ENCODE measurements around the gene SLC36A2.
"Not testable (repeated sequence)": the region's sequence is repeated elsewhere in the genome, so short reads cannot be mapped to it uniquely, and the experiment has no call there.

Gene SLC36A2

GRCh38 chr5:151326266-151326665 is 21.1 kb downstream of the SLC36A2 start:
- DNase-seq (ENCODE audit: low spot score) = no peak

GRCh38 chr5:151320481-151320880 is 26.9 kb downstream of the SLC36A2 start:
- no peak for DNase-seq (ENCODE audit: low spot score)

- peak; percentile 13 for DNase-seq (ENCODE audit: low spot score)
Measured at GRCh38 chr5:151318850-151319732, 28.3 kb downstream of the SLC36A2 start.

GRCh38 chr5:151317871-151318270 is 29.5 kb downstream of the SLC36A2 start:
- no peak for DNase-seq (ENCODE audit: low spot score)

- DNase-seq (ENCODE audit: low spot score) = peak; percentile 63
Measured at GRCh38 chr5:151315998-151316597, 31.3 kb downstream of the SLC36A2 start.

GRCh38 chr5:151313357-151313756 is 34.0 kb downstream of the SLC36A2 start:
- DNase-seq (ENCODE audit: low spot score) = no peak

- no peak for DNase-seq (ENCODE audit: low spot score)
Measured at GRCh38 chr5:151312756-151313324, 34.5 kb downstream of the SLC36A2 start.

- no peak for DNase-seq (ENCODE audit: low spot score)
Measured at GRCh38 chr5:151310932-151311331, 36.4 kb downstream of the SLC36A2 start.

- DNase-seq (ENCODE audit: low spot score) = not testable (repeated sequence)
Measured at GRCh38 chr5:151309821-151310220, 37.5 kb downstream of the SLC36A2 start.

- DNase-seq (ENCODE audit: low spot score) = not testable (repeated sequence)
Measured at GRCh38 chr5:151309266-151309665, 38.1 kb downstream of the SLC36A2 start.

GRCh38 chr5:151303666-151304065 is 43.7 kb downstream of the SLC36A2 start, which contains the start of gene SLC36A3:
Gene SLC36A3 (minus strand): TSS chr5:151303766. CDS start chr5:151303354, 412 bp downstream.
- no peak for DNase-seq (ENCODE audit: low spot score)

- peak; percentile 45 for DNase-seq (ENCODE audit: low spot score)
Measured at GRCh38 chr5:151298063-151298855, 49.1 kb downstream of the SLC36A2 start.

- no peak for DNase-seq (ENCODE audit: low spot score)
Measured at GRCh38 chr5:151296974-151297373, 50.4 kb downstream of the SLC36A2 start.

GRCh38 chr5:151296478-151296830 is 50.9 kb downstream of the SLC36A2 start:
- no peak for DNase-seq (ENCODE audit: low spot score)

- DNase-seq (ENCODE audit: low spot score) = no peak
Measured at GRCh38 chr5:151295791-151296477, 51.4 kb downstream of the SLC36A2 start.

GRCh38 chr5:151295138-151295537 is 52.2 kb downstream of the SLC36A2 start:
- DNase-seq (ENCODE audit: low spot score) = no peak

GRCh38 chr5:151293624-151294023 is 53.7 kb downstream of the SLC36A2 start:
- DNase-seq (ENCODE audit: low spot score) = no peak

- no peak for DNase-seq (ENCODE audit: low spot score)
Measured at GRCh38 chr5:151288180-151288579, 59.2 kb downstream of the SLC36A2 start.

- DNase-seq (ENCODE audit: low spot score) = no peak
Measured at GRCh38 chr5:151286246-151286645, 61.1 kb downstream of the SLC36A2 start.

GRCh38 chr5:151285683-151286082 is 61.7 kb downstream of the SLC36A2 start:
- no peak for DNase-seq (ENCODE audit: low spot score)

- DNase-seq (ENCODE audit: low spot score) = no peak
Measured at GRCh38 chr5:151284392-151284967, 62.9 kb downstream of the SLC36A2 start.

Data from hepatic stellate cell (primary cell).